Activated CD4-positive, alpha-beta T cell treated with anti-CD3 and anti-CD28 coated beads, Interleukin-2, Interleukin-4, amounts not matched to agents 100 ng/mL and 50 ng/mL, durations not matched to agents 16 hours and 8 hours (primary cell): Measurements from ENCODE around the gene HIPK4.
"Not testable (repeated sequence)": the region's sequence is repeated elsewhere in the genome, so short reads cannot be mapped to it uniquely, and the experiment has no call there.

Experiments
- DNase-seq: peaks from one replicate; pipeline ENCODE4 v3.0.0-alpha.2; 2020; ENCODE audit warnings: low spot score

The HIPK4 gene

GRCh38 chr19:40392894-40393517, 3.0 kb upstream of the HIPK4 start:
- no peak for DNase-seq

GRCh38 chr19:40392123-40392522, 2.1 kb upstream of the HIPK4 start:
- DNase-seq, result no peak

GRCh38 chr19:40389404-40390083, 437 bp downstream of the HIPK4 start:
- no peak for DNase-seq

- no peak for DNase-seq
Measured at GRCh38 chr19:40388481-40388880, 1.5 kb downstream of the HIPK4 start.

GRCh38 chr19:40387155-40387554, 2.8 kb downstream of the HIPK4 start:
- DNase-seq, result no peak

GRCh38 chr19:40383668-40384248, 6.2 kb downstream of the HIPK4 start:
- no peak for DNase-seq

- DNase-seq, result no peak
Measured at GRCh38 chr19:40381321-40381720, 8.7 kb downstream of the HIPK4 start.

GRCh38 chr19:40380199-40381037, 9.6 kb downstream of the HIPK4 start:
- DNase-seq, result no peak

GRCh38 chr19:40379446-40380198, 10.4 kb downstream of the HIPK4 start:
- no peak for DNase-seq

GRCh38 chr19:40378509-40378908, 11.5 kb downstream of the HIPK4 start:
- DNase-seq, result no peak

- DNase-seq, result no peak
Measured at GRCh38 chr19:40377876-40378385, 12.1 kb downstream of the HIPK4 start.

GRCh38 chr19:40376286-40376862, 13.6 kb downstream of the HIPK4 start:
- DNase-seq, result no peak

GRCh38 chr19:40374084-40374483, 15.9 kb downstream of the HIPK4 start:
- no peak for DNase-seq

GRCh38 chr19:40371802-40372122, 18.2 kb downstream of the HIPK4 start:
- DNase-seq, result no peak

- no peak for DNase-seq
Measured at GRCh38 chr19:40370997-40371801, 18.8 kb downstream of the HIPK4 start.

GRCh38 chr19:40370253-40370652, 19.7 kb downstream of the HIPK4 start:
- not testable (repeated sequence) for DNase-seq

- no peak for DNase-seq
Measured at GRCh38 chr19:40369797-40370196, 20.2 kb downstream of the HIPK4 start.

- no peak for DNase-seq
Measured at GRCh38 chr19:40367577-40368434, 22.2 kb downstream of the HIPK4 start.

- no peak for DNase-seq
Measured at GRCh38 chr19:40366697-40367561, 23.1 kb downstream of the HIPK4 start.
